CD14-positive monocyte (primary cell): ENCODE results near the gene CEP72. TPM values are rescaled to one million over a fixed set of nuclear protein-coding genes. Genes with fewer than 3 reads are reported as not detected.

Experiments
- DNase-seq, 3 donors: peaks; one replicate each; pipeline ENCODE4 v3.0.0-alpha.2; 2011 to 2022
- H2AFZ ChIP-seq: 2 replicates; pipeline ENCODE4 v1.6.0; 2012; ENCODE audit warnings: mild to moderate bottlenecking, low read depth, low read length, inconsistent platforms; ENCODE audit not compliant: insufficient read depth, poor library complexity, severe bottlenecking
- H3K27ac ChIP-seq, 2 donors: 1 replicate in 1 of 2; 2 replicates in 1 of 2; pipeline ENCODE4 v1.5.1; 2012 to 2013; ENCODE audit warnings: low read length in 2 of 2, control low read depth in 1 of 2, inconsistent platforms in 1 of 2, low read depth in 1 of 2, mild to moderate bottlenecking in 1 of 2
- H3K27me3 ChIP-seq, 2 donors: one replicate each; pipeline versions ENCODE4 v1.6.0 to v1.6.1; 2011 to 2013; ENCODE audit warnings: low read length in 2 of 2; ENCODE audit not compliant: control insufficient read depth in 2 of 2, insufficient read depth in 2 of 2
- H3K36me3 ChIP-seq, 2 donors: replicated peaks in 1 of 2; 1 replicate in 1 of 2; 2 replicates in 1 of 2; pipeline versions ENCODE4 v1.5.1 to v1.6.1; 2012 to 2013; ENCODE audit warnings: low read length in 2 of 2, control low read depth in 1 of 2, inconsistent platforms in 1 of 2, mild to moderate bottlenecking in 1 of 2; ENCODE audit not compliant: insufficient read depth in 2 of 2, control insufficient read depth in 1 of 2
- H3K4me1 ChIP-seq, 2 donors: 1 replicate in 1 of 2; 2 replicates in 1 of 2; pipeline versions ENCODE4 v1.5.1 to v1.6.1; 2012 to 2013; ENCODE audit warnings: low read length in 2 of 2, control low read depth in 1 of 2, inconsistent platforms in 1 of 2, mild to moderate bottlenecking in 1 of 2, moderate library complexity in 1 of 2; ENCODE audit not compliant: insufficient read depth in 2 of 2, control insufficient read depth in 1 of 2
- H3K4me2 ChIP-seq: replicated peaks from 2 replicates; pipeline ENCODE3; 2012; ENCODE audit warnings: low read length, moderate library complexity, mild to moderate bottlenecking; ENCODE audit not compliant: poor library complexity, severe bottlenecking; ENCODE audit errors: extremely low read depth
- H3K4me3 ChIP-seq, 3 experiments: fragments of 200-600 bp in 1 of 3; sonication (generic) in 1 of 3; replicated peaks in 1 of 3; 1 replicate in 2 of 3; 2 replicates in 1 of 3; pipeline ENCODE4 v1.5.1; 2011 to 2013; ENCODE audit warnings: low read length in 3 of 3, mild to moderate bottlenecking in 3 of 3, control low read depth in 2 of 3, low read depth in 2 of 3, inconsistent platforms in 1 of 3, moderate library complexity in 1 of 3
- H3K79me2 ChIP-seq: 2 replicates; pipeline ENCODE4 v1.6.0; 2012; ENCODE audit warnings: mild to moderate bottlenecking, control low read depth, inconsistent platforms, low read length, moderate library complexity; ENCODE audit not compliant: insufficient read depth
- H3K9ac ChIP-seq: 2 replicates; pipeline ENCODE4 v1.6.0; 2017; ENCODE audit warnings: low read length, mild to moderate bottlenecking; ENCODE audit not compliant: insufficient read depth, poor library complexity, severe bottlenecking
- H3K9me3 ChIP-seq, 2 donors: replicated peaks in 1 of 2; 1 replicate in 1 of 2; 2 replicates in 1 of 2; pipeline versions ENCODE4 v1.5.1 to v1.6.1; 2012 to 2013; ENCODE audit warnings: low read length in 2 of 2, control low read depth in 1 of 2; ENCODE audit not compliant: control insufficient read depth in 1 of 2, insufficient read depth in 1 of 2
- H4K20me1 ChIP-seq: 2 replicates; pipeline ENCODE4 v1.6.0; 2012; ENCODE audit warnings: mild to moderate bottlenecking, low read length, control low read depth, moderate library complexity; ENCODE audit not compliant: insufficient read depth
- H3K27ac Mint-ChIP-seq, 7 donors: one replicate each; pipeline ENCODE4 v1.8.0; 2020; ENCODE audit warnings: mild to moderate bottlenecking in 7 of 7, mixed read lengths in 7 of 7, moderate library complexity in 6 of 7, inconsistent platforms in 2 of 7
- H3K27me3 Mint-ChIP-seq, 3 donors: one replicate each; pipeline ENCODE4 v1.8.0; 2021 to 2022; ENCODE audit warnings: low read depth in 3 of 3, mild to moderate bottlenecking in 3 of 3, mixed read lengths in 3 of 3, moderate library complexity in 3 of 3, inconsistent platforms in 1 of 3
- H3K36me3 Mint-ChIP-seq, 2 donors: one replicate each; pipeline ENCODE4 v1.8.0; 2020; ENCODE audit warnings: mixed read lengths in 2 of 2, inconsistent platforms in 1 of 2, mild to moderate bottlenecking in 1 of 2
- H3K4me1 Mint-ChIP-seq: one replicate; pipeline ENCODE4 v1.8.0; 2020; ENCODE audit warnings: mild to moderate bottlenecking, mixed read lengths
- H3K4me3 Mint-ChIP-seq, 2 donors: one replicate each; pipeline ENCODE4 v1.8.0; 2020; ENCODE audit warnings: mild to moderate bottlenecking in 2 of 2, mixed read lengths in 2 of 2, moderate library complexity in 1 of 2
- H3K9me3 Mint-ChIP-seq, 7 donors: one replicate each; pipeline ENCODE4 v1.8.0; 2020 to 2022; ENCODE audit warnings: mixed read lengths in 7 of 7, mild to moderate bottlenecking in 6 of 7, moderate library complexity in 6 of 7, inconsistent platforms in 2 of 7
- CTCF ChIP-seq: fragments of 200-600 bp; IDR thresholded peaks from one replicate; pipeline ENCODE4 v1.8.0; 2022; ENCODE audit warnings: antibody characterized with exemption, mild to moderate bottlenecking
- WGBS: methylation state at CpG from one replicate; pipeline ENCODE4 v1.1.5; 2013; ENCODE audit warnings: missing lambda C conversion rate; ENCODE audit not compliant: insufficient coverage; 5-methylcytosine and 5-hydroxymethylcytosine counted together
- intact Hi-C, 2 donors: fragments of 100-400 bp; cut with micrococcal nuclease; formaldehyde crosslinking; loops; one replicate each; pipeline versions ENCODE4 v1.15.0 to v1.15.1; 2023
- polyA plus RNA-seq, 3 donors: library from polyadenylated mRNA; depleted of rRNA in 1 of 3; unstranded in 2 of 3; stranded (reverse) in 1 of 3; fragments of 300-500 nt in 2 of 3; fragments of >200 nt in 1 of 3; fragmentation: Illumina TruSeq in 2 of 3; gene quantifications; 1 replicate in 2 of 3; 2 replicates in 1 of 3; pipeline ENCODE4 v1.2.3, GENCODE V29; 2012 to 2021

CEP72 gene
- polyA plus RNA-seq, 3 donors, result 0.13 to 2.1 (median 0.24) TPM

- H3K4me2 ChIP-seq, result no peak overlapping the region
- no peak for TF ChIP-seq CTCF
- H3K27me3 ChIP-seq, result peaks cover 6 to 12% of the 10 kb centered on the region in 2 donors
- H3K4me1 ChIP-seq, result no peaks in the 10 kb centered on the region
- Mint-ChIP-seq H3K4me1 (no peaks in the 10 kb centered on the region), H3K27ac (peak overlapping the region in 2 of 7 donors; percentile 3 to 10), H3K27me3 (peaks cover 17 to 42% (median 20%) of the 10 kb centered on the region in 3 donors), H3K36me3 (no peaks in the 10 kb centered on the region), H3K9me3 (peaks cover 0 to 11% (median 6%) of the 10 kb centered on the region in 7 donors), H3K4me3 (peak overlapping the region in 1 of 2 donors; percentile 5)
- H2AFZ ChIP-seq, result no peak overlapping the region
- DNase-seq, result no peak
- no peaks in the 10 kb centered on the region for H3K36me3 ChIP-seq
- H3K27ac ChIP-seq, result no peak overlapping the region
- no peak overlapping the region for H3K4me3 ChIP-seq
- intact Hi-C loops, result no loop called here
- H3K9me3 ChIP-seq, result peaks cover 0 to 3% of the 10 kb centered on the region in 2 donors
- no peak overlapping the region for H3K9ac ChIP-seq
- no peaks in the 10 kb centered on the region for H3K79me2 ChIP-seq
- no peaks in the 10 kb centered on the region for H4K20me1 ChIP-seq
- 92% methylated on average over 11 of the region's 16 CpGs for WGBS
Measured at GRCh38 chr5:566636-567309, 45.4 kb upstream of the CEP72 start.

DNA sequence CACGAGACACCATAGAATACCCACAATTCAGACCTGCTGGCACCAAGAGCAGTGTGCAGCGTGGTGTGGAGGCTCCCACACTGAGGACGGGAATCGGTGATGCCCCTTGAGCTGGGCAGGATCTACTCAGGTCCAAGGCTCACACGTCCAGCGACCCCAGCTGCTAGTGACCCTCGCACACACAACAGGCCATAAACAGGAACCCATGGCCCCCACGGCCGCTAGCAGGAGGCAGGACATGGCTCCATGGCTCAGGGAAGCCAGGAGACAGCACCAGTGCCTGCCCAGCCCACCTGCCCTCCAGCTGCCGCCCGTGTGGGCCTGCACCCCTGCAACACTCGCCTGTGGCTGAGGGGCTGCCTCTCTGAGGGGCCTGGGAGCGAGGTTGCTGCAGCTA is 44.5 kb upstream of the CEP72 start:
- H3K36me3 ChIP-seq, result no peaks in the 10 kb centered on the region
- H3K27me3 Mint-ChIP-seq, result peaks cover 17 to 44% (median 20%) of the 10 kb centered on the region in 3 donors
- H3K27me3 ChIP-seq, result peaks cover 6 to 12% of the 10 kb centered on the region in 2 donors
- whole genome bisulfite sequencing, result 84% methylated on average over 13 of the region's 13 CpGs
- no peaks in the 10 kb centered on the region for H3K79me2 ChIP-seq
- no peak overlapping the region for H3K9ac ChIP-seq
- peak overlapping the region in 1 of 2 donors; percentile 5 for H3K4me3 Mint-ChIP-seq
- H4K20me1 ChIP-seq, result no peaks in the 10 kb centered on the region
- no peak overlapping the region for H3K4me2 ChIP-seq
- no peak overlapping the region for H2AFZ ChIP-seq
- no peaks in the 10 kb centered on the region for H3K36me3 Mint-ChIP-seq
- H3K27ac ChIP-seq, result no peak overlapping the region
- TF ChIP-seq CTCF, result no peak
- intact Hi-C loops, result no loop called here
- H3K9me3 Mint-ChIP-seq, result peaks cover 0 to 11% (median 6%) of the 10 kb centered on the region in 7 donors
- H3K4me3 ChIP-seq, result no peak overlapping the region
- no peak overlapping the region for H3K27ac Mint-ChIP-seq
- peaks cover 0 to 3% of the 10 kb centered on the region in 2 donors for H3K9me3 ChIP-seq
- DNase-seq, result no peak
- no peaks in the 10 kb centered on the region for H3K4me1 Mint-ChIP-seq
- no peaks in the 10 kb centered on the region for H3K4me1 ChIP-seq
